ENCODE measurements around the gene RELN. TPM values are rescaled to one million over a fixed set of nuclear protein-coding genes. Genes with fewer than 3 reads are reported as not detected.

RELN gene
- total RNA-seq, 4 donors from 2014 or later = 2.5 to 10.1 (median 6.5) TPM

GRCh38 chr7:103851357-103851756, 138.1 kb downstream of the RELN start:
- H3K4me3 ChIP-seq = no peak overlapping the region

GRCh38 chr7:103843689-103844480, 145.6 kb downstream of the RELN start:
- no peaks in the 10 kb centered on the region for H3K27me3 ChIP-seq
- no peaks in the 10 kb centered on the region for H3K36me3 ChIP-seq
- intact Hi-C loops (cut with DNase I) = no loop called here
- 49% methylated on average over 2 of the region's 2 CpGs for WGBS
- H3K4me3 ChIP-seq = no peak overlapping the region
- DNase-seq (ENCODE audit: extremely low spot score) = no peak
- H3K4me1 ChIP-seq = no peaks in the 10 kb centered on the region
- TF ChIP-seq POLR2A (IDR thresholded peaks at IDR 0.05; ENCODE audit: low read depth) (no peak), EP300 (IDR thresholded peaks at IDR 0.05) (no peak), CTCF (IDR thresholded peaks at IDR 0.05) (no peak), POLR2AphosphoS5 (IDR thresholded peaks at IDR 0.05) (no peak)
- H3K9me3 ChIP-seq = no peaks in the 10 kb centered on the region
- no peak overlapping the region for H3K27ac ChIP-seq (replicated peaks in 1 of 4)

More at GRCh38 chr7:103851357-103851756, 138.1 kb downstream of the RELN start:
- no peak overlapping the region for H3K27ac ChIP-seq (replicated peaks in 1 of 4)
- H3K36me3 ChIP-seq = no peaks in the 10 kb centered on the region
- 55% methylated on average over 4 of the region's 4 CpGs for WGBS
- intact Hi-C loops (cut with DNase I) = no loop called here
- TF ChIP-seq CTCF (IDR thresholded peaks at IDR 0.05) = no peak
- no peak for TF ChIP-seq POLR2A (IDR thresholded peaks at IDR 0.05; ENCODE audit: low read depth)
- no peak for TF ChIP-seq POLR2AphosphoS5 (IDR thresholded peaks at IDR 0.05)
- TF ChIP-seq EP300 (IDR thresholded peaks at IDR 0.05) = no peak
- peaks cover 0 to 10% (median 0%) of the 10 kb centered on the region in 4 donors for H3K9me3 ChIP-seq
- H3K27me3 ChIP-seq = no peaks in the 10 kb centered on the region
- DNase-seq (ENCODE audit: extremely low spot score) = no peak
- no peaks in the 10 kb centered on the region for H3K4me1 ChIP-seq

- WGBS = 71% methylated on average over 3 of the region's 3 CpGs
- Histone ChIP-seq H3K4me1 (no peaks in the 10 kb centered on the region), H3K4me3 (no peak overlapping the region), H3K27ac (replicated peaks in 1 of 4) (no peak overlapping the region), H3K9me3 (no peaks in the 10 kb centered on the region), H3K36me3 (no peaks in the 10 kb centered on the region), H3K27me3 (no peaks in the 10 kb centered on the region)
- no peak for DNase-seq (ENCODE audit: extremely low spot score)
- intact Hi-C loops (cut with DNase I) = no loop called here
- no peak for TF ChIP-seq POLR2A (IDR thresholded peaks at IDR 0.05; ENCODE audit: low read depth)
- no peak for TF ChIP-seq EP300 (IDR thresholded peaks at IDR 0.05)
- TF ChIP-seq POLR2AphosphoS5 (IDR thresholded peaks at IDR 0.05) = no peak
- no peak for TF ChIP-seq CTCF (IDR thresholded peaks at IDR 0.05)
Observed at GRCh38 chr7:103833401-103833800, 156.1 kb downstream of the RELN start.

- Histone ChIP-seq H3K27ac (replicated peaks in 1 of 4) (no peak overlapping the region), H3K27me3 (no peaks in the 10 kb centered on the region), H3K4me1 (no peaks in the 10 kb centered on the region), H3K9me3 (no peaks in the 10 kb centered on the region), H3K4me3 (no peak overlapping the region), H3K36me3 (no peaks in the 10 kb centered on the region)
- TF ChIP-seq EP300 (IDR thresholded peaks at IDR 0.05) (no peak), POLR2A (IDR thresholded peaks at IDR 0.05; ENCODE audit: low read depth) (no peak), CTCF (IDR thresholded peaks at IDR 0.05) (no peak)
- DNase-seq (ENCODE audit: extremely low spot score) = no peak
- intact Hi-C loops (cut with DNase I) = no loop called here
- WGBS = 92% methylated on average over 2 of the region's 2 CpGs
Observed at GRCh38 chr7:103832438-103832837, 157.0 kb downstream of the RELN start.

GRCh38 chr7:103824251-103824650, 165.2 kb downstream of the RELN start:
- TF ChIP-seq POLR2A (IDR thresholded peaks at IDR 0.05; ENCODE audit: low read depth) (no peak), EP300 (IDR thresholded peaks at IDR 0.05) (no peak), POLR2AphosphoS5 (IDR thresholded peaks at IDR 0.05) (no peak), CTCF (IDR thresholded peaks at IDR 0.05) (no peak)
- H3K36me3 ChIP-seq = no peaks in the 10 kb centered on the region
- no peak overlapping the region for H3K27ac ChIP-seq (replicated peaks in 1 of 4)
- H3K9me3 ChIP-seq = peaks cover 0 to 5% (median 0%) of the 10 kb centered on the region in 4 donors
- DNase-seq (ENCODE audit: extremely low spot score) = no peak
- intact Hi-C loops (cut with DNase I) = no loop called here
- H3K4me3 ChIP-seq = no peak overlapping the region
- H3K4me1 ChIP-seq = no peaks in the 10 kb centered on the region
- no peaks in the 10 kb centered on the region for H3K27me3 ChIP-seq
